IMR-90 (cell line): ENCODE measurements around the gene USP7. TPM values are rescaled to one million over a fixed set of nuclear protein-coding genes. Genes with fewer than 3 reads are reported as not detected.

Experiments
- ATAC-seq: fragments of 200-7000 bp; cut with Tn5 transposase; 2 replicates; pipeline ENCODE4 v1.9.1; 2020; ENCODE audit warnings: low read depth, mild to moderate bottlenecking, moderate library complexity
- BruUV-seq: library from RNA; stranded (reverse); fragments of 400-500 nt; replicated peaks from 2 replicates; lab custom pipeline; 2021; lab: Mats Ljungman, UMichigan
- CTCF ChIA-PET: fragments of 300-600 bp; formaldehyde crosslinking; extraction: SDS; loops from one replicate; lab custom pipeline; 2021; ENCODE audit warnings: antibody characterized with exemption; lab: Yijun Ruan, JAX
- POLR2A ChIA-PET: fragments of 300-600 bp; sonication (Branson Sonifier 250); formaldehyde crosslinking; loops from one replicate; lab custom pipeline; 2022; ENCODE audit warnings: antibody characterized with exemption; ENCODE audit not compliant: unreplicated experiment; lab: Charles Lee
- DNase-seq: peaks from one replicate; pipeline ENCODE4 v3.0.0; 2013
- H2AFZ ChIP-seq: replicated peaks from 2 replicates; pipeline ENCODE3; 2013; ENCODE audit warnings: low read length, mild to moderate bottlenecking; ENCODE audit not compliant: poor library complexity
- H2AK5ac ChIP-seq: 2 replicates; pipeline ENCODE4 v1.6.1; 2013; ENCODE audit warnings: low read depth, low read length, inconsistent platforms
- H2AK9ac ChIP-seq: replicated peaks from 2 replicates; pipeline ENCODE3; 2013; ENCODE audit warnings: mild to moderate bottlenecking, low read depth, low read length, moderate library complexity; ENCODE audit not compliant: poor library complexity
- H2BK120ac ChIP-seq: 2 replicates; pipeline ENCODE4 v1.6.1; 2013; ENCODE audit warnings: low read depth, low read length, inconsistent platforms
- H2BK15ac ChIP-seq: 3 replicates; pipeline ENCODE4 v1.6.1; 2013; ENCODE audit warnings: low read depth, low read length, inconsistent platforms
- H2BK20ac ChIP-seq: 2 replicates; pipeline ENCODE4 v1.6.1; 2013; ENCODE audit warnings: low read depth, mild to moderate bottlenecking, inconsistent platforms, low read length, moderate library complexity
- H2BK5ac ChIP-seq: 2 replicates; pipeline ENCODE4 v1.6.1; 2013; ENCODE audit warnings: mild to moderate bottlenecking, low read depth, low read length, inconsistent platforms; ENCODE audit not compliant: poor library complexity, severe bottlenecking
- H3K14ac ChIP-seq: replicated peaks from 2 replicates; pipeline ENCODE4 v1.6.1; 2013; ENCODE audit warnings: low read depth, low read length, inconsistent platforms
- H3K18ac ChIP-seq: 2 replicates; pipeline ENCODE4 v1.6.1; 2013; ENCODE audit warnings: low read depth, low read length, control low read depth
- H3K23ac ChIP-seq: 2 replicates; pipeline ENCODE4 v1.6.1; 2013; ENCODE audit warnings: low read depth, low read length, inconsistent platforms
- H3K27ac ChIP-seq: 2 replicates; pipeline ENCODE4 v1.5.1; 2013; ENCODE audit warnings: mild to moderate bottlenecking, control low read depth, low read length; ENCODE audit not compliant: insufficient read depth
- H3K27me3 ChIP-seq: 2 replicates; pipeline ENCODE4 v1.6.1; 2013; ENCODE audit warnings: low read length; ENCODE audit not compliant: control insufficient read depth, insufficient read depth
- H3K36me3 ChIP-seq: 2 replicates; pipeline ENCODE4 v1.6.1; 2013; ENCODE audit warnings: low read length, mixed read lengths; ENCODE audit not compliant: control insufficient read depth, insufficient read depth
- H3K4ac ChIP-seq: 2 replicates; pipeline ENCODE4 v1.6.1; 2013; ENCODE audit warnings: low read depth, low read length, inconsistent platforms
- H3K4me1 ChIP-seq: 2 replicates; pipeline ENCODE4 v1.6.1; 2013; ENCODE audit warnings: low read length, mixed read lengths; ENCODE audit not compliant: control insufficient read depth, insufficient read depth
- H3K4me2 ChIP-seq: 2 replicates; pipeline ENCODE4 v1.6.1; 2013; ENCODE audit warnings: low read depth, mild to moderate bottlenecking, control low read depth, low read length, moderate library complexity
- H3K4me3 ChIP-seq: 2 replicates; pipeline ENCODE4 v1.5.1; 2013; ENCODE audit warnings: low read depth, mild to moderate bottlenecking, control low read depth, low read length, moderate library complexity; ENCODE audit not compliant: insufficient read depth
- H3K56ac ChIP-seq: 2 replicates; pipeline ENCODE4 v1.6.1; 2013; ENCODE audit warnings: low read length, inconsistent platforms; ENCODE audit not compliant: insufficient read depth; ENCODE audit errors: extremely low read depth
- H3K79me1 ChIP-seq, 2 experiments: 2 replicates each; pipeline ENCODE4 v1.6.1; 2013; ENCODE audit warnings: low read length in 2 of 2, inconsistent platforms in 1 of 2, low read depth in 1 of 2
- H3K9ac ChIP-seq: 2 replicates; pipeline ENCODE4 v1.6.1; 2013; ENCODE audit warnings: low read depth, low read length, control low read depth
- H3K9me1 ChIP-seq: 2 replicates; pipeline ENCODE4 v1.6.1; 2013; ENCODE audit warnings: low read length, inconsistent platforms; ENCODE audit not compliant: insufficient read depth
- H3K9me3 ChIP-seq: 2 replicates; pipeline ENCODE4 v1.6.1; 2013; ENCODE audit warnings: low read length; ENCODE audit not compliant: control insufficient read depth, insufficient read depth
- H4K20me1 ChIP-seq: 2 replicates; pipeline ENCODE4 v1.6.1; 2013; ENCODE audit warnings: low read length, inconsistent platforms; ENCODE audit not compliant: insufficient read depth
- H4K5ac ChIP-seq: 2 replicates; pipeline ENCODE4 v1.6.1; 2013; ENCODE audit warnings: mild to moderate bottlenecking, low read depth, low read length, control low read depth
- H4K8ac ChIP-seq, 2 experiments: 2 replicates each; pipeline ENCODE4 v1.6.1; 2013; ENCODE audit warnings: low read depth in 2 of 2, low read length in 2 of 2, control low read depth in 1 of 2, inconsistent platforms in 1 of 2
- H4K91ac ChIP-seq: 2 replicates; pipeline ENCODE4 v1.6.1; 2013; ENCODE audit warnings: low read depth, low read length, inconsistent platforms; ENCODE audit not compliant: insufficient read depth
- BHLHE40 ChIP-seq: fragments of 150-350 bp; IDR thresholded peaks from 2 replicates; pipeline ENCODE4 v1.6.1; 2016; ENCODE audit warnings: mild to moderate bottlenecking, low read depth, low read length
- CEBPB ChIP-seq: IDR thresholded peaks from 2 replicates; pipeline ENCODE4 v1.6.1; 2012; ENCODE audit warnings: low read depth, low read length, improper control_type of control experiment
- RAD21 ChIP-seq: IDR thresholded peaks from 2 replicates; pipeline ENCODE4 v1.6.1; 2012; ENCODE audit warnings: low read length, improper control_type of control experiment
- WGBS, 2 experiments: methylation state at CpG; one replicate each; pipeline versions ENCODE4 v1.1.5 to v1.1.7; 2013; ENCODE audit warnings: missing lambda C conversion rate in 2 of 2; ENCODE audit not compliant: insufficient read length in 1 of 2; ENCODE audit errors: extremely low coverage in 2 of 2; 5-methylcytosine and 5-hydroxymethylcytosine counted together
- dilution Hi-C: fragments of 300-500 bp; cut with HindIII; formaldehyde crosslinking; loops from one replicate; pipeline ENCODE4 v1.14.3; 2018; ENCODE audit warnings: low sequenced_read_pairs; ENCODE audit not compliant: unreplicated experiment
- in situ Hi-C: fragments of 300-500 bp; cut with MboI; formaldehyde crosslinking; loops from 3 replicates; pipeline ENCODE4 v1.14.3; 2019; ENCODE audit warnings: low sequenced_read_pairs, inconsistent platforms, mixed read lengths
- intact Hi-C: fragments of 100-400 bp; cut with micrococcal nuclease; formaldehyde crosslinking; loops from 2 replicates; pipeline ENCODE4 v1.10.0; 2022
- polyA plus RNA-seq, 3 experiments: library from polyadenylated mRNA; depleted of rRNA; stranded (reverse); fragments of >200 nt; gene quantifications; 2 replicates each; pipeline ENCODE4 v1.2.3, GENCODE V29; 2012; ENCODE audit warnings: low replicate concordance in 1 of 3
- total RNA-seq: library from RNA; depleted of rRNA; stranded (reverse); fragments of >200 nt; gene quantifications from 2 replicates; pipeline ENCODE4 v1.2.3, GENCODE V29; 2012

The USP7 gene
- total and polyA plus RNA-seq, 2 of the 4 experiments (the other 2 are of a cell fraction), result 17.8 to 28.3 TPM

GRCh38 chr16:8888951-8889892, 74.5 kb downstream of the USP7 start:
- 87% methylated on average over 9 of the region's 23 CpGs; no CpG with 5 or more reads in 1 of the 2 experiments for WGBS, 2 experiments
- intact Hi-C loops (loop anchor here (5.0 to 10.0 kb wide), 2 partner anchors 56 to 118 kb away; no protein-coding TSS in a partner anchor), in situ Hi-C loops (no loop called here)

More at GRCh38 chr16:8888951-8889892, 74.5 kb downstream of the USP7 start:
- ChIA-PET POLR2A (no interaction called here), CTCF (interaction anchor here (0.5 to 1.1 kb wide), 3 partner anchors 9 to 78 kb away, joined by 3 to 4 read pairs (median 4); no protein-coding TSS in a partner anchor)
- peaks cover 33% of the 10 kb centered on the region for H3K9me1 ChIP-seq
- H2BK20ac ChIP-seq, result no peak overlapping the region
- H3K4me3 ChIP-seq, result no peak overlapping the region
- H3K56ac ChIP-seq, result no peak overlapping the region
- no peak overlapping the region for H2BK5ac ChIP-seq
- TF ChIP-seq CEBPB (no peak), RAD21 (no peak), BHLHE40 (no peak)
- H3K4me1 ChIP-seq, result peaks cover 25% of the 10 kb centered on the region
- H4K20me1 ChIP-seq, result peaks cover 38% of the 10 kb centered on the region
- no peak for ATAC-seq
- H3K27me3 ChIP-seq, result no peaks in the 10 kb centered on the region
- no peak overlapping the region for H3K4ac ChIP-seq
- H2AK9ac ChIP-seq, result peak overlapping the region; percentile 31
- no peak overlapping the region for H2AK5ac ChIP-seq
- no peak overlapping the region for H3K9ac ChIP-seq
- H4K91ac ChIP-seq, result no peak overlapping the region
- H3K14ac ChIP-seq, result no peak overlapping the region
- no peak overlapping the region for H2BK120ac ChIP-seq
- H3K9me3 ChIP-seq, result no peaks in the 10 kb centered on the region
- DNase-seq, result no peak
- no peak overlapping the region for H4K8ac ChIP-seq
- dilution Hi-C loops, result no loop called here
- no peak overlapping the region for H3K4me2 ChIP-seq
- no peak overlapping the region for H2BK15ac ChIP-seq
- H3K18ac ChIP-seq, result no peak overlapping the region
- BruUV-seq, result no TSS peak
- no peak overlapping the region for H3K27ac ChIP-seq
- peak overlapping the region; percentile 44 for H2AFZ ChIP-seq
- no peak overlapping the region for H4K5ac ChIP-seq
- peaks cover 18 to 66% of the 10 kb centered on the region in 2 experiments; a peak in 3 of 4 replicates for H3K79me1 ChIP-seq
- no peak overlapping the region for H3K23ac ChIP-seq
- H3K36me3 ChIP-seq, result peaks cover 37% of the 10 kb centered on the region
